ENCODE results near the gene AQP1. TPM values are rescaled to one million over a fixed set of nuclear protein-coding genes. Genes with fewer than 3 reads are reported as not detected.

The AQP1 gene
- polyA plus RNA-seq, 1 donor (not counting 4 experiments of a cell fraction or from before 2014, with no cell fraction given) = 0.07 TPM

DNA sequence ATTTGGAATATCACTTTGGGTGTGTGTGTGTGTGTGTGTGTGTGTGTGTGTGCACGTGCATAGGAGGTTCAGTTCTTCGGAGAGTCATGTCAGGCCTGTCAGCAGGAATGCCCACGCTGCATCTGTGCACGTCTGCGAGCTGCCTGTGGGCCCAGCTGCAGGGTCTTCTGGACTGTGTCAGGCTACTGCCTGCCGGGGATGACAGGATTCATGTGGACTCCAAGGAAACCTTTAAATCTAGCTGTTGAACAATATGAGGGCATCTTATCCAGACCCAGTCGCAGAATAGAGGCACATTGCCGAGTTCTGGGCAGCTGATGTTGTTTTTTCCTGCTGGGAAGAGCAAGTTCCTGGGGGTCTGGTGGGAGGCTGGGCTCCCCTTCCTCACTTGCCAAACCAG is 19.0 kb downstream of the AQP1 start:
- Histone ChIP-seq H3K4me3 (ENCODE audit: control insufficient read depth in 2 of 3, extremely low read depth in 1 of 3, insufficient read depth in 2 of 3, low read depth in 1 of 3, low read length in 3 of 3) (no peak overlapping the region), H3K4me2 (ENCODE audit: control insufficient read depth, extremely low read depth, insufficient read depth, low read depth, low read length) (no peak overlapping the region), H3K36me3 (ENCODE audit: control insufficient read depth in 2 of 2, extremely low read depth in 1 of 2, insufficient read depth in 2 of 2, low read length in 2 of 2) (no peaks in the 10 kb centered on the region), H2AFZ (ENCODE audit: control insufficient read depth, low read length) (no peak overlapping the region), H3K4me1 (ENCODE audit: control insufficient read depth, extremely low read depth, insufficient read depth, low read length) (peaks cover 6% of the 10 kb centered on the region), H3K79me2 (ENCODE audit: control insufficient read depth, insufficient read depth, low read length) (no peaks in the 10 kb centered on the region), H3K27me3 (ENCODE audit: control insufficient read depth, extremely low read depth, insufficient read depth, low read length) (peaks cover 4% of the 10 kb centered on the region), H3K9ac (ENCODE audit: control insufficient read depth, extremely low read depth, insufficient read depth, low read length) (no peak overlapping the region), H3K27ac (ENCODE audit: control insufficient read depth, insufficient read depth, low read length) (no peak overlapping the region), H3K9me3 (ENCODE audit: control insufficient read depth, low read depth, low read length) (peaks cover 5% of the 10 kb centered on the region), H3K9me1 (ENCODE audit: control insufficient read depth, extremely low read depth, insufficient read depth, low read length) (no peaks in the 10 kb centered on the region), H4K20me1 (ENCODE audit: control insufficient read depth, extremely low read depth, insufficient read depth, low read length) (no peaks in the 10 kb centered on the region)
- TF ChIP-seq, protein P1, sequence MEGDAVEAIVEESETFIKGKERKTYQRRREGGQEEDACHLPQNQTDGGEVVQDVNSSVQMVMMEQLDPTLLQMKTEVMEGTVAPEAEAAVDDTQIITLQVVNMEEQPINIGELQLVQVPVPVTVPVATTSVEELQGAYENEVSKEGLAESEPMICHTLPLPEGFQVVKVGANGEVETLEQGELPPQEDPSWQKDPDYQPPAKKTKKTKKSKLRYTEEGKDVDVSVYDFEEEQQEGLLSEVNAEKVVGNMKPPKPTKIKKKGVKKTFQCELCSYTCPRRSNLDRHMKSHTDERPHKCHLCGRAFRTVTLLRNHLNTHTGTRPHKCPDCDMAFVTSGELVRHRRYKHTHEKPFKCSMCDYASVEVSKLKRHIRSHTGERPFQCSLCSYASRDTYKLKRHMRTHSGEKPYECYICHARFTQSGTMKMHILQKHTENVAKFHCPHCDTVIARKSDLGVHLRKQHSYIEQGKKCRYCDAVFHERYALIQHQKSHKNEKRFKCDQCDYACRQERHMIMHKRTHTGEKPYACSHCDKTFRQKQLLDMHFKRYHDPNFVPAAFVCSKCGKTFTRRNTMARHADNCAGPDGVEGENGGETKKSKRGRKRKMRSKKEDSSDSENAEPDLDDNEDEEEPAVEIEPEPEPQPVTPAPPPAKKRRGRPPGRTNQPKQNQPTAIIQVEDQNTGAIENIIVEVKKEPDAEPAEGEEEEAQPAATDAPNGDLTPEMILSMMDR (optimal IDR thresholded peaks at IDR 0.05 in 1 of 3, IDR thresholded peaks at IDR 0.05 in 1 of 3, conservative IDR thresholded peaks at IDR 0.05 in 1 of 3; ENCODE audit: extremely low read depth in 1 of 3, insufficient read depth in 2 of 3, low read length in 3 of 3) = no peak
- no peak for TF ChIP-seq EZH2 (IDR thresholded peaks at IDR 0.05; ENCODE audit: low read length)
- DNase-seq (ENCODE audit: low read depth, low spot score) = no peak
- no peak for FAIRE-seq
- dilution Hi-C loops (cut with MboI; ENCODE audit: extremely low pct_ligation_motif_present, low sequenced_read_pairs) = no loop called here

DNA sequence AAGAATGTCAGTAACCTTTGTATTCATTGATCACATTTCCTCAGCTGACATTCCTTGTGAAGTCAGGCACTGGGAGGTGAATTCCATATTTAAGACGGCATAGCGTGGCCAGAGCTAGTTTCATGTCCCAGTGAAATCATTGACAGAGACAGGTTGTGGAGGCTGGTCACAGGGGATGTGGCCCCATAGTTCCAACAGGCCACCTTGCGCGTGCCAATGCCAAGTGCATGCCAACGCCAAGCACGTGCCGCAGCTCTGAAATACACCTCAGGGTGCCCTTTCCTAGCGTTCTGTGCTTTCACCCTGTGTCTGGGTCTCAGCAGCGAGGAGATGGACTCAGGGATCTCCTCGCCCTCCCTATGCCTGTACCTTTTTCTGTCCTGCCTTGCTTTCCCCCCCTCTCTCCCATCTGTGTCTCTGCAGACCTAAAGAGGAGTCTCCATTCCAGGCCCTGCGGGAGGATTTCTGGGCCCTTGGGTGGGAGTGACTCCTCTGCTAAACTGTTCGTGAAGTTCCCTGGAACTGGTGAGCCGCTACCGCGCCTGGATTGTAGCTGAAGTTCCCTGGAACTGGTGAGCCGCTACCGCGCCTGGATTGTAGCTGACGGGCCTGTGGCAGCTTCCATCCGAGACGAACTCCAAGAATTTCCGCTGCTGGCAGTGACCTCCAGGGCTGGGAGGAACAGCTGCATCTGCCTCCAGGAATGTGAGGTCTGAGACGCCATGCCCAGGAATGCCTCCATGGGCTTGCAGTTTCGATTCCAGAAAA is 19.7 kb downstream of the AQP1 start:
- dilution Hi-C loops (cut with MboI; ENCODE audit: extremely low pct_ligation_motif_present, low sequenced_read_pairs) = no loop called here
- Histone ChIP-seq H3K9ac (ENCODE audit: control insufficient read depth, extremely low read depth, insufficient read depth, low read length) (no peak overlapping the region), H2AFZ (ENCODE audit: control insufficient read depth, low read length) (peak overlapping the region; percentile 4), H3K27me3 (ENCODE audit: control insufficient read depth, extremely low read depth, insufficient read depth, low read length) (peaks cover 4% of the 10 kb centered on the region), H3K4me1 (ENCODE audit: control insufficient read depth, extremely low read depth, insufficient read depth, low read length) (peaks cover 6% of the 10 kb centered on the region), H3K4me3 (ENCODE audit: control insufficient read depth in 2 of 3, extremely low read depth in 1 of 3, insufficient read depth in 2 of 3, low read depth in 1 of 3, low read length in 3 of 3) (no peak overlapping the region), H3K36me3 (ENCODE audit: control insufficient read depth in 2 of 2, extremely low read depth in 1 of 2, insufficient read depth in 2 of 2, low read length in 2 of 2) (no peaks in the 10 kb centered on the region), H3K9me3 (ENCODE audit: control insufficient read depth, low read depth, low read length) (peaks cover 5% of the 10 kb centered on the region), H3K9me1 (ENCODE audit: control insufficient read depth, extremely low read depth, insufficient read depth, low read length) (no peaks in the 10 kb centered on the region), H3K4me2 (ENCODE audit: control insufficient read depth, extremely low read depth, insufficient read depth, low read depth, low read length) (no peak overlapping the region), H3K27ac (ENCODE audit: control insufficient read depth, insufficient read depth, low read length) (no peak overlapping the region), H4K20me1 (ENCODE audit: control insufficient read depth, extremely low read depth, insufficient read depth, low read length) (no peaks in the 10 kb centered on the region), H3K79me2 (ENCODE audit: control insufficient read depth, insufficient read depth, low read length) (no peaks in the 10 kb centered on the region)
- TF ChIP-seq, protein P1 (optimal IDR thresholded peaks at IDR 0.05 in 1 of 3, IDR thresholded peaks at IDR 0.05 in 1 of 3, conservative IDR thresholded peaks at IDR 0.05 in 1 of 3; ENCODE audit: extremely low read depth in 1 of 3, insufficient read depth in 2 of 3, low read length in 3 of 3) = no peak
- no peak for TF ChIP-seq EZH2 (IDR thresholded peaks at IDR 0.05; ENCODE audit: low read length)
- DNase-seq (ENCODE audit: low read depth, low spot score) = no peak
- no peak for FAIRE-seq
